GM12878 (cell line): ENCODE measurements around the gene HK1. TPM values are rescaled to one million over a fixed set of nuclear protein-coding genes. Genes with fewer than 3 reads are reported as not detected.

Experiments
- ATAC-seq: fragments of 200-7000 bp; cut with Tn5 transposase; 3 replicates; pipeline ENCODE4 v1.9.1; 2020; ENCODE audit warnings: mild to moderate bottlenecking, moderate library complexity
- BruUV-seq: library from RNA; stranded (reverse); fragments of 400-500 nt; replicated peaks from 2 replicates; lab custom pipeline; 2021; lab: Mats Ljungman, UMichigan
- CTCF ChIA-PET: fragments of 300-600 bp; sonication (Branson Sonifier 250); formaldehyde crosslinking; extraction: SDS; loops from one replicate; lab custom pipeline; 2021; ENCODE audit warnings: inconsistent platforms; lab: Yijun Ruan, JAX
- POLR2A ChIA-PET: fragments of 350-600 bp; formaldehyde crosslinking; extraction: SDS; loops from one replicate; lab custom pipeline; 2021; ENCODE audit warnings: inconsistent platforms; lab: Charles Lee
- RAD21 ChIA-PET: fragments of 300-600 bp; sonication (Branson Sonifier 250); formaldehyde crosslinking; loops from one replicate; lab custom pipeline; 2023; ENCODE audit warnings: antibody characterized with exemption; ENCODE audit not compliant: unreplicated experiment; lab: Charles Lee
- SMC1A ChIA-PET: fragments of 300-600 bp; sonication (Branson Sonifier 250); formaldehyde crosslinking; loops from one replicate; lab custom pipeline; 2023; ENCODE audit not compliant: unreplicated experiment, uncharacterized antibody; lab: Charles Lee
- DNase-seq: peaks from one replicate; pipeline ENCODE4 v3.0.0-alpha.2; 2011; ENCODE audit warnings: low read depth, low spot score
- FAIRE-seq: peaks from 3 replicates; lab custom pipeline; 2011; peaks lifted over from hg19 to GRCh38; lab: Jason Lieb, UNC
- H2AFZ ChIP-seq: 2 replicates; pipeline ENCODE4 v1.6.0; 2011; ENCODE audit warnings: low read depth, low read length, control low read depth; ENCODE audit not compliant: control insufficient read depth
- H3K27ac ChIP-seq: 2 replicates; pipeline ENCODE4 v1.5.1; 2011; ENCODE audit warnings: control low read depth; ENCODE audit not compliant: control insufficient read depth, insufficient read depth
- H3K27me3 ChIP-seq, 2 experiments: replicated peaks in 1 of 2; 2 replicates each; pipeline versions ENCODE4 v1.6.0 to v1.6.1; 2011; ENCODE audit warnings: low read length in 1 of 2; ENCODE audit not compliant: control insufficient read depth in 2 of 2, insufficient read depth in 2 of 2
- H3K36me3 ChIP-seq, 2 experiments: 2 replicates each; pipeline ENCODE4 v1.5.1; 2011; ENCODE audit warnings: low read length in 1 of 2; ENCODE audit not compliant: control insufficient read depth in 2 of 2, insufficient read depth in 2 of 2
- H3K4me1 ChIP-seq: 2 replicates; pipeline ENCODE4 v1.6.1; 2011; ENCODE audit warnings: mild to moderate bottlenecking, low read length, moderate library complexity, mixed read lengths; ENCODE audit not compliant: control insufficient read depth, insufficient read depth
- H3K4me2 ChIP-seq: 2 replicates; pipeline ENCODE4 v1.6.0; 2011; ENCODE audit warnings: control low read depth; ENCODE audit not compliant: control insufficient read depth, insufficient read depth
- H3K4me3 ChIP-seq: fragments of 200-600 bp; sonication (generic); 2 replicates; pipeline ENCODE4 v1.5.1; 2016
- H3K79me2 ChIP-seq: 2 replicates; pipeline ENCODE4 v1.6.0; 2011; ENCODE audit warnings: low read length; ENCODE audit not compliant: control insufficient read depth, insufficient read depth
- H3K9ac ChIP-seq: 2 replicates; pipeline ENCODE4 v1.8.0; 2011; ENCODE audit warnings: low read length, control low read depth, mixed read lengths; ENCODE audit not compliant: control insufficient read depth, insufficient read depth
- H3K9me3 ChIP-seq: replicated peaks from 3 replicates; pipeline ENCODE4 v1.5.1; 2011; ENCODE audit warnings: mild to moderate bottlenecking, low read length; ENCODE audit not compliant: control insufficient read depth, insufficient read depth
- H4K20me1 ChIP-seq: 2 replicates; pipeline ENCODE4 v1.6.0; 2011; ENCODE audit not compliant: control insufficient read depth, insufficient read depth
- CHD2 ChIP-seq: IDR thresholded peaks from 2 replicates; pipeline ENCODE4 v1.6.1; 2011; ENCODE audit warnings: low read depth, low read length, improper control_type of control experiment, borderline replicate concordance
- EP300 ChIP-seq, 2 experiments: fragments of 150-350 bp in 1 of 2; IDR thresholded peaks; 2 replicates each; pipeline ENCODE4 v1.6.1; 2011 to 2012; ENCODE audit warnings: low read depth in 2 of 2, low read length in 2 of 2, borderline replicate concordance in 1 of 2, improper control_type of control experiment in 1 of 2, inconsistent platforms in 1 of 2; ENCODE audit not compliant: control insufficient read depth in 1 of 2
- ESRRA ChIP-seq: IDR thresholded peaks from 2 replicates; pipeline ENCODE4 v1.6.1; 2012; ENCODE audit warnings: mild to moderate bottlenecking, low read length, improper control_type of control experiment
- IRF4 ChIP-seq: IDR thresholded peaks from 2 replicates; pipeline ENCODE4 v1.6.1; 2011; ENCODE audit warnings: low read depth, low read length
- NRF1 ChIP-seq: conservative IDR thresholded peaks from 2 replicates; pipeline ENCODE4 v1.6.1; 2011; ENCODE audit warnings: mild to moderate bottlenecking, low read depth, low read length, improper control_type of control experiment
- PRDM15 ChIP-seq: fragments of 450-650 bp; formaldehyde crosslinking; IDR thresholded peaks from 2 replicates; pipeline ENCODE4 v1.4.0; 2020; ENCODE audit warnings: mild to moderate bottlenecking, moderate library complexity
- WRNIP1 ChIP-seq: IDR thresholded peaks from 2 replicates; pipeline ENCODE4 v1.6.1; 2011; ENCODE audit warnings: low read depth, low read length, improper control_type of control experiment, borderline replicate concordance
- YBX1 ChIP-seq: fragments of 450-650 bp; IDR thresholded peaks from 2 replicates; pipeline ENCODE4 v1.6.1; 2016; ENCODE audit warnings: antibody characterized with exemption
- ZBTB33 ChIP-seq: fragments of 450-650 bp; IDR thresholded peaks from 2 replicates; pipeline ENCODE4 v1.6.1; 2017; ENCODE audit warnings: mild to moderate bottlenecking
- WGBS: methylation state at CpG from one replicate; pipeline ENCODE4 v1.1.6; 2016; ENCODE audit warnings: low lambda C conversion rate; ENCODE audit not compliant: insufficient replicate concordance, insufficient coverage; ENCODE audit errors: missing lambda C conversion rate; 5-methylcytosine and 5-hydroxymethylcytosine counted together
- in situ Hi-C: fragments of 300-500 bp; cut with MboI; formaldehyde crosslinking; loops from 9 replicates; pipeline ENCODE4 v1.14.3; 2018; ENCODE audit warnings: mixed read lengths
- intact Hi-C: fragments of 100-400 bp; cut with micrococcal nuclease; formaldehyde crosslinking; loops from one replicate; pipeline ENCODE4 v1.14.2; 2022; ENCODE audit not compliant: unreplicated experiment
- polyA plus RNA-seq, 11 experiments: library from polyadenylated mRNA; depleted of rRNA in 4 of 11; unstranded in 6 of 11; stranded (reverse) in 5 of 11; fragments of >200 nt; fragmentation: Nextera tagmentation in 4 of 11; fragmentation: Illumina TruSeq in 1 of 11; extraction: Ambion mirVana in 4 of 11; extraction: Trizol in 1 of 11; gene quantifications; 1 replicate in 1 of 11; 2 replicates in 10 of 11; pipeline versions ENCODE4 v1.2.1 to v1.2.3, GENCODE V29; 2011 to 2016; ENCODE audit warnings: inconsistent platforms in 2 of 11, missing spikeins in 2 of 11, low read depth in 1 of 11
- total RNA-seq, 4 experiments: library from RNA; depleted of rRNA in 3 of 4; stranded (reverse); fragments of >200 nt in 3 of 4; fragmentation: Illumina TruSeq in 1 of 4; extraction: Trizol in 1 of 4; gene quantifications; 2 replicates each; pipeline versions ENCODE4 v1.2.1 to v1.2.3, GENCODE V29; 2013 to 2021

HK1 gene
- total and polyA plus RNA-seq, 10 of the 15 experiments (the other 5 are each of a cell fraction or from before 2014, with no cell fraction given) = 3.4 to 77.3 (median 46.6) TPM

GRCh38 chr10:69387500-69387899 lies 109.2 kb downstream of the HK1 start:
- no peak overlapping the region for H3K27ac ChIP-seq
- POLR2A ChIA-PET = interaction anchor here (0.5 kb wide), 1 partner anchor 385 kb away, joined by 7 read pairs; no protein-coding TSS in a partner anchor
- H2AFZ ChIP-seq = no peak overlapping the region
- in situ Hi-C loops = no loop called here
- H3K79me2 ChIP-seq = no peaks in the 10 kb centered on the region
- H3K9me3 ChIP-seq = no peaks in the 10 kb centered on the region
- peaks cover 15 to 34% of the 10 kb centered on the region in 2 experiments for H3K36me3 ChIP-seq
- H3K27me3 ChIP-seq = no peaks in the 10 kb centered on the region
- TF ChIP-seq WRNIP1 = no peak
- TF ChIP-seq ESRRA = no peak
- TF ChIP-seq YBX1 = no peak
- no peak for TF ChIP-seq NRF1
- no peak for TF ChIP-seq IRF4
- no peak for TF ChIP-seq EP300 (IDR thresholded peaks at IDR 0.05; ENCODE audit: borderline replicate concordance in 1 of 2, control insufficient read depth in 1 of 2, low read depth in 2 of 2, low read length in 2 of 2)
- TF ChIP-seq ZBTB33 = no peak
- no peak for TF ChIP-seq CHD2
- TF ChIP-seq PRDM15 (CRISPR knock-in tag) = no peak
- TF ChIP-seq, all 136 proteins: peak for 0
- Histone ChIP-seq H3K9ac (no peak overlapping the region), H3K4me3 (no peak overlapping the region), H4K20me1 (no peaks in the 10 kb centered on the region), H3K4me2 (no peak overlapping the region), H3K4me1 (no peaks in the 10 kb centered on the region)
- DNase-seq (no peak), ATAC-seq (no peak), FAIRE-seq (no peak)
- 94% methylated on average over 3 of the region's 3 CpGs for WGBS
- no TSS peak for BruUV-seq
- SMC1A ChIA-PET = no interaction called here
- RAD21 ChIA-PET = no interaction called here
- CTCF ChIA-PET = no interaction called here
- intact Hi-C loops = no loop called here
